HCT116 (cell line): ENCODE measurements around the gene OR6C70.

Source experiments
- ELF1 ChIP-seq: IDR thresholded peaks from 2 replicates; pipeline ENCODE4 v1.6.1; 2012; ENCODE audit warnings: low read depth, borderline replicate concordance
- EZH2 ChIP-seq: fragments of 200-600 bp; sonication (generic); IDR thresholded peaks from 2 replicates; pipeline ENCODE4 v1.6.1; 2017; ENCODE audit warnings: antibody characterized with exemption, mixed run types
- MAX ChIP-seq: IDR thresholded peaks from 2 replicates; pipeline ENCODE4 v1.6.1; 2012
- POLR2AphosphoS5 ChIP-seq: IDR thresholded peaks from 2 replicates; pipeline ENCODE4 v1.6.1; 2011; ENCODE audit warnings: mild to moderate bottlenecking, low read depth, low read length, moderate library complexity

GRCh38 chr12:55469291-55469690, 647 bp downstream of the OR6C70 start:
- no peak for TF ChIP-seq MAX
- no peak for TF ChIP-seq ELF1
- TF ChIP-seq POLR2AphosphoS5: no peak
- no peak for TF ChIP-seq EZH2
